ENCODE measurements around the gene PDE2A. TPM values are rescaled to one million over a fixed set of nuclear protein-coding genes. Genes with fewer than 3 reads are reported as not detected.
"Not testable (repeated sequence)": the region's sequence is repeated elsewhere in the genome, so short reads cannot be mapped to it uniquely, and the experiment has no call there.

Gene PDE2A
- total RNA-seq, 1 donor: 1.3 TPM

DNA sequence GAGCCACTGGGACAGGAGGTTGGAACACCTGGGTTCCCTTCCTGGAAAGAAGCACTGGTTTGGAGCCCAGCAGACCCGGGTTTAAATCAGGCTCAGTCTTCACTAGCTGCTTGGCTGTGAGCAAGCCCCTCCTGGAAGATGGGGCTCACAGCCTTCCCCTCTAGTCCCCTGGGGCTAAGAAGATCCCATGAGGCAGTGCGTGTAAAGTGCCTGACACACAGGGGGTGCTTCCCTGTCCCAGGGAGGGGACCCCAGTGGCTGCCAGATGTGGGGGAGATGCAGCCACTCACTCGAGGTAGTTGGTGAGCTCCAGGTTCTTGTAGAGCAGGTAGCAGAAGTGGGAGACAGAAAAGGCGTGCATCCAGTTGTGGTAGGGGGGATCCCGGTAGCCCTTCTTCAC is 93.2 kb downstream of the PDE2A start:
- no peak for DNase-seq (ENCODE audit: low read depth in 2 of 3, low spot score in 2 of 3)

DNA sequence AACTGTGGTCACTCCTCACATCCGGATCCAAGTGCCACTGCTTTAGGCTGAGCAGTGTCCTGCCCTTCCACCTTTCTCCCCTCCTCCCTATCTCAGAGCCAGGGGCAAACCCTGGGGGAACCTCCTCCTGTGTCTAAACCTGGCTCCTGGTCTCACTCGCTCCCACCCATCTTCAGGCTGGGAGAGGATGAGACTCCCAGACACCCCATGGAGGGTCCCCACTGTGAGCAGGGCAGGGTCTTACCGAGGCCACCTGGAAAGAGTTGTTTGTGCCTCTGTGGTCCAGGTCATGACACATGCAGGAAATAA is 93.6 kb downstream of the PDE2A start:
- DNase-seq (ENCODE audit: low read depth in 2 of 3, low spot score in 2 of 3): no peak

DNA sequence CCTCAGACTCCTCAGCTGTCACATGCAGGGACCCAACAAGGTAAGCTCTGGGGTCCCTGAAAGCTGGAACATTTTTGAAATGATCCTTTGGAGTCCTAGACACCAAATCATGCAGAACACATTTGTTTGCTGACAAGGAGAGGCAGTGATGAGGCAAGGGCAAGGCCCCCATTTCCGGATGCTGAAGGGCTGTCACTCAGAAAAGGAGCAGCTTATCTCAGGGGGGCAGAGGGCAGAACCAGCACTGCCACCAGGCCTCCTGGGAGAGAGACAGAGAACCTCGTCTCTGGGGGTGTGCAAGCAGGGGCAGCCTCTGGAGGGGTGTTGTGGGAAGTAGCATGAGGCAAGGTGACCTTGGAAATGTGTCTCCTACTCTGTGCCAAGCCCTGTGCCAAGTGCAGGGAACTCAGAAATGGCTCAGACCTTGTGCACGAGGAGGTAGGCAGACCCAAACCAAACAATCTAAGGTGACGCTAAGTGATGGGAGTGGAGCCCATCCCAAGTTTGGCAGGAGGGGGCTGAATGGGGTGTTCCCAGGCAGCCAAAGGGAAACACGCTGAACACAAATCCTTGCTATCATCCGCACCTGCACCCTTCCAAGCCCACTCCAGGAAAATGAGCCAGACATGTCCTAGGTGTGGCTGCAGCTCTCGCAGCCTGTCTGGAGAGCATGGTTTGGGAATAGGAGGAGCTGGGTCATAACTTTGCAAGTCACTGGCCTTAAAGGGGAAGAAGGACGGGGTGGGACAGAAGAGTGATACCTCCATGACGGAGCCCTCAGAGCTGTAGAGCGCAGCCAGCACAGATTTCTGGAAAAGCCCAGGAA is 94.2 kb downstream of the PDE2A start:
- DNase-seq (ENCODE audit: low read depth in 2 of 3, low spot score in 2 of 3): no peak

DNA sequence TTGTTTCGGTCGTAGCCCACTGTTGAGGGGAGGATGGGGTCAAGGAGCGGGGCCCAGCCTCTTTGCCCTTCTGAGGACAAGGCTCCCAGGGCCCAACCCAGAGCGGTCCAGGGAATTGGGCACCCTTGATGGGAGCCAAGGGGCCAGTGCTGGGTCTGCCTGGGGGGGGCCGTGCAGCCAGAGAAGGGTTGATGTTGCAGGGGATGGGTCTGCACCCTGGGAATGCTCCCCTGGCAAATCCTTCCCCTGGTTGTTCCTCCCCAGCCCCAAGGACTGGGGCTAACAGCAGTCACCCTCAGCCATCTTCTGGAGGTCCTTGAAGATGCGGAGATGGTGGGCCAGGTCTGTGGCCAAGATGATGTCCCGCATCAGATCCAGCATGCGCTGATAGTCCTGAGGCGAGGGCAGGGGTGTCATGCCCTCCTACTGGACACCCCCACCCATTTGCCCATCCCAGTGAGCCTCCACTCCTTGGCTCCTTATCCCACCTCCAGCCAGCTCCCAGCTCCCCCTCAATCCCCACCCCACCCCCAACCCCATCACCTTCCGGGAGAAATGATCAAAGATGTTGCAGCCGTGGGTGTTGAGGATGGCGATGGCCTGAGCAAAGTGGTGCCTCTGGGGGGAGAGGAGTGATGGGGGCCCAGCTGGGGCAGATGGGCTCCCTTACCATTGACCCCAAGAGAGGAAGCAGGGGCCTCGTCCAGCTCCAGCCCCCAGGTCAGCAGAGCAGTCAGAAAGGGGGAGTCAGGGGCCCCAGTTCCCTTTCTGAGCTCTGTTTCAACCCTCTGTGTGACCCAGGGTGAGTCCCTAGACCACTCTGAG is 95.0 kb downstream of the PDE2A start:
- no peak for DNase-seq (ENCODE audit: low read depth in 2 of 3, low spot score in 2 of 3)

DNA sequence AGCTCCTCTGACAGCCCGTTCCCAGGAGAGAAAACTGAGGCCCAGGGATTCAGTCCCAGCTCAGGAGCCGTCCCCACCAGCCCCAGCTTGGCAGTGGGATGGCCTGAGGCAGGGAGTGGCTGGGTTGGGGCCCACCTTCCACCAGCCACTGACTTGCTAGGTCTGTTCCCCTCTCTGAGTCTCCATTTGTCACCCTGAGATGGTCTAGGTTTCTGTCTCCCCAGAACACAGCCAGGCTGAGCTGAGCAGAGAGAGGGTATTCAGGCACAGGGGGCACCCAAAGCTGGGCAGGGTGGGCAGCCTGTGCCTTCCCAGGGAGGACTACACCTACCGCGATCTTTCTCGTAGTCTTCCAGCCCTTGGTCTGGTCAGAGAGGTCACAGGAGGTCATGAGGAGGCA is 95.7 kb downstream of the PDE2A start:
- DNase-seq (ENCODE audit: low read depth in 2 of 3, low spot score in 2 of 3): no peak

DNA sequence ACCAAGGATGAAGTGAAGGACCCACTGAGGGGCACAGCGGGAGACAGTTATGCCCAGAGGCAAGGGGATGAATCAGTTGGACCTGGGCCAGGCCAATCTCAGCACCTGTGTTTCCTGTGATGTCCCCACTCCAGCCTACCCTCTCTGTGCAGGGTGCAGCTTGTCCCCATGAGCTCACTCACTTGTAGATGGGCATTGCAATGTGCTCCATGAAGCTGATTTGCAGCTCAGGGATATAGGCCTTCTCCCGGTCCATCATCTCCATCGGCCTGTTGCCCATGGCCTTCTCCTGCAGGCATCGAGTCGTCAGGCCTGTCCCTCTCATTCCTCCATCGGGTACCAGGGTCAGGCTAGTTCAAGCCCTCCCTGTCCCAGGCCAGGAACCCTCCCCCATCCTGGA is 96.2 kb downstream of the PDE2A start:
- DNase-seq (ENCODE audit: low read depth in 2 of 3, low spot score in 2 of 3): no peak

DNA sequence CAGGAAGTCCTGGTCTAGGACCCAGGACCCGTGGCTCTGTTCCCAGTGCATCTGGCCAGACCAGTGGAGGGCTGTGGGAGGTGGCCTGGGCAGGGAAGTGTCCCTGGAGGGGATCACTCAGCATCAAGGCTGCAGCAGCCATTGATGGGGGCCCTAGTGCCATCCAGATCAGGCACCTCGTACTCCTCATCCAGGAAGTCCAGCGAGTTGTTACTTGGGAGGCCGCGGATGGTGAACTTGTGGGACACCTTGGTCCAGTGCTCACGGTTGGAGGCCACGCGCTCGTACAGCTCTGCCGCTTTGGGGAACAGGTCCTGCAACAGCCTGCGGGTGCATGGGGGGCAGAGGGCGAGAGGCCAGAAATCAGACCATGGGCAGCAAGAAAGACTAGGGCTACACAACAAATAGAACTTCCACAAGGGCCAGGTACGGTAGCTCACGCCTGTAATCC is 96.9 kb downstream of the PDE2A start:
- no peak for DNase-seq (ENCODE audit: low read depth in 2 of 3, low spot score in 2 of 3)

DNA sequence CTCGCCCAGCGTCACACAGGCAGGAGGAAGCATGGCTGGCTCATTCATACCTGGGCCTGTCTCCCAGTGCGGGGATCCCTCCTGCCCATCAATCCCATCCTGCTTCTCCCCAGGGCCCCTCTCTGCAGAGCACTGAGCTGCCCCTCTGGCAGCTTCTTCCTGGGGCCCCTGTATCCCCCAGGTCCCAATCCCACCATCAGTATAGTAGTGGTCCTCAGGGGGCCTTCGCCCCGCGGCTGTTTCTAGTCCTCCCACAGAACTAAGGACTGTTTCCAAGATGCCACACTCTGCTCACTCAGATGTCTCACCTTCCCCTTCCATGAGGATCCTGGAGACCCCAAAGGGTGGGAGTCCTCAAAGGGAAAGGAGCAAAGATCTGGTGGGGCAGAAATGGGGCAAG is 97.6 kb downstream of the PDE2A start:
- no peak for DNase-seq (ENCODE audit: low read depth in 2 of 3, low spot score in 2 of 3)

DNA sequence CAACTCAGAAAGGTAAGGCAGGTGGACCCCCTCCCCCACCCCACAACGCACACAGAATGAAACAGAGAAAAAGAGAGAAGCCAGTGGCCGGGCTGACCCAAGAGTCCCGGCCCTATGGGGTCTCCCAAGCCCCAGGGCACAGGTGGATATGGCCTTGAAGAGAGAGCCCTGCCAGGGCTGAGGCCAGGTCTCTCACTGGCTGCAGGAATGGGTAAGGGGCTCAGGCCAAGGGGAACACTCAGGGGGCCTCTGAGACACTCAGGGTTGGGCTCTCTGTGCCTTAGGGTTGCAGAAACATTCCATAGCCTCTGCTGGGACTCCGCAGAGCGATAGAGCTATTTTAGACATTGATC is 98.0 kb downstream of the PDE2A start:
- DNase-seq (ENCODE audit: low read depth in 2 of 3, low spot score in 2 of 3): no peak

DNA sequence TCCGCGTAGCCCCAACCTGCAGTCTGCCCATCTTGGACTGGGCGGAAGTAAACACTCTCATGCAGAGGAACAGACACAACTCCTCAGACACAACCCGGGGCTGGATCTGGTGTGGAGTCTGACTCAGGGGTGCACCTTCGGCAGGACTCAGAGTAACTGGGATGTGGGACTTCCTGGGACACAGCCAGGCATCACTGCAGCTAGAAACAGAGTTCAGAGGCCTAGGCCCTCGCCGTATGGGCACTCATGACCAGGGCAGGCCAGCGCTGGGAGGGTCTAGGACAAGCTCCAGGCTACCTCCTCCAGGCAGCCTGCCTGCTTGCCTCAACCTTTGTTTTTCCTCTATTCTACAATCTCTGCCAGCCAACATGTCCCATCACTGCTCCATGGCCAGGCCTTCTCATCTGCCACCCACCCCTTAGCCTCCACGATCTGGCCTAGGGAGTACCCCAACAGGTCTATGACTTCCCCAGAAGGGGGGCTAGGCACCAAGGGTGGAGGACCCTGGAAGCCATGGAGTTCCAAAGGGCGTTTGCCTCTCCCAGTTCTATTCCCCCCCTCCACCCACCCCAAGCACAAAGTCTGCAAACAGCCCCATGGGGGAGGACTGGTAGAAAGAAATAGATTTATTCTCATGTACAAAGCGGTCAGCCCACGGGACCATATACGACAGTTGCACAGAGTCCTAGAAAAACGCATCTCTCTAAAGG is 98.5 kb downstream of the PDE2A start:
- no peak for DNase-seq (ENCODE audit: low read depth in 2 of 3, low spot score in 2 of 3)

DNA sequence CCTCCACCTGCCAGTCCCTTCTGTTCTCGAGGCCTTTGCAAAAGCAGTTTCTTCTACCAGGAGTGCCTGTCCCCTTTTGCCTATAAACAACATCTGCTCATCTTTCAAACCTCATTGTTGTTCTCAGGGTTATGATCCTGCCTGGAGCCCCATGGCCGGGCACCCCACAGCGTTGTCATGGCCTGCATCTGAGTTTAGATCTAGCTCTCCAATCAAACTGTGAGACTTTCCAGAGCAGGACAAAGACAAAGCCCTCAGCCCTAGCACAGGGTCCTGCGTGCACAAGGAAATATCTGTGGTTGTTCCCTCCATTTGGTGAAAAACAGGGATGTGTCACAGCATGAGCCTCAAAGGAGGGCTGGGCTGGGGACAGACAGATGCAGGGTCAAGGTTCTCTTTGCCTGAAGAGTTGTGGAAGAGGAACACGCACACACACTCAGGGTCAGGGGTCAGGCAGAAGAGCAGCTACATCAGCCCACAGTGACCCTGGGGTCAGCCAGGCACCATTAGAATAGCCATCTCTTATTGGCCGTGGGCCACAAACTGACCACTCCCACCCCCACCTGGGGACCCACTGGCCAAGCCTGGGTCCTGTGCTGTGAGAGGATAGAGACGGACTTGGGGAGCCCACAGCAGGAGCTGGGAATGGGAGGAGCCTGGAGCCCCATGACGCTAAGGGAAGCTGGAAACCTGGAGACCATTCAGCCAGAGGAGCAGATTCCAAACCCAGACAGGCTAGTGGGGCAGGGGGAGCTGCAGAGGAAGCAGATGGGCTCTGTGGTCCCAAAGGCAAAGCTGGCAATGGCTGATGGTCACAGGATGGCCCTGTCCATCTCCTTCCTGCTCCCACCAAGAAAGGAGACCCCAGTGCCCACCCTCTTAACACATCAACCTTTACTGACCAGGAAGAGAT is 99.4 kb downstream of the PDE2A start:
- no peak for DNase-seq (ENCODE audit: low read depth in 2 of 3, low spot score in 2 of 3)

DNA sequence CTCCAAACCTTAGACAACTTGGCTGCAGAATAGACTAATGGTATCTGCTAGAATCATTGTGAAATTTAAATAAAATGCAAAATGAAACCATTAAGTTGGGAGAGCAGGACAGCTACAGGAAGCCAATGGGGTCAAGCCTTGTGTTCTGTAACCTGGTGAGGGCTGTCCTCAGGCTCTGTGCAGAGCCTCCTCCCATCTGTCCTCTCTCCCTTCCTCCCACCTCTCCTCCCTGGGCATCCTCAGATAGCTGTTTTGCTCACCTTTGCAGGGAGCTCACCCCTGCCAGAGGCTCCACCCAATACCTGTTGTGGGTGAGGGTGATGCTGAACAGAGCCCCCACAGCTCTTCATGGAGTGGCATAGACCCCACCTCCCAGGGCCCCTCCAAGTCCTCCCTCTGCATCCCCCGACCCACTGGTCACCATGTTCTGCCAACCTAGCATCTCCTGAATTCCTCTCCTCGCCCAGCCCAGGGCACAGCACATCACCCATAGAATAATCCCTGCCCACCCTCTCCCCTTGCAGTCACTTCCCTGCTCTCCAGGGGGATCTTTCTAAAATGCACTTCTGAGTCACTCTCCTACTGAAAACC is 100.3 kb downstream of the PDE2A start:
- DNase-seq (ENCODE audit: low read depth in 2 of 3, low spot score in 2 of 3): no peak

DNA sequence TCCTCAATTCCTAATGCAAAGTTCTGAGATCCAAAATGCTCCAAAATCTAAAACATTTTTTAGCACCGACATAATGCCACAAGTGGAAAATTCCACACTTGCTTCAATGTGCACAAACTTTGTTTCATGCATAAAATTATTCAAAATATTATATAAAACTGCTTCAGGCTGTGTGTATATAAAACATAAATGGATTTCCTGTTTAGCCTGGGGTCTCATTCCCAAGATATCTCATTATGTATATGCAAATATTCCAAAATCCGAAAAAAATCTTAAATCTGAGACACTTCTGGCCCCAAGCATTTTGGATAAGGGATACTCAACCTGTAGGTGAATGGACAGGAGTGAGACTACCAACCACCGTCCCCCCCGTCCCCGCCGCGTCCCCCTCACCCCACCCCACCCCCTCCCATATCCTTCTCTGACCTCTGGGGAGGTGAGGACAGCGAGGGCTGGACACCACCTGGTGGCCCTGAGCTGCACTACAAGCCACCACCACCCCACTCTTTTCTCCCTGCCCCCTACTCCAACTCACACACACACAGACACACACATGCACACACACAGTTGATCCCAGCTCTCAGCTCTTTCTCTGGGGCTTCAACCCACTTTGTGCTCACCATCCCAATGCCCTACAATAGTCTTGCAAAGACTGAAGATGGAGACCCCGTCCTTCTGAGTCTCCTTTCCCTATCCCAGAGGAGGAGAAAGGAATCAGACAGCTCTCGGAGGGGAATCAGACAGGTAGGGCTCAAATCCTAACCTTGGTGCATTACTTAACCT is 101.0 kb downstream of the PDE2A start:
- peak in 2 of 3 donors; percentile 53 to 54 for DNase-seq (ENCODE audit: low read depth in 2 of 3, low spot score in 2 of 3)

DNA sequence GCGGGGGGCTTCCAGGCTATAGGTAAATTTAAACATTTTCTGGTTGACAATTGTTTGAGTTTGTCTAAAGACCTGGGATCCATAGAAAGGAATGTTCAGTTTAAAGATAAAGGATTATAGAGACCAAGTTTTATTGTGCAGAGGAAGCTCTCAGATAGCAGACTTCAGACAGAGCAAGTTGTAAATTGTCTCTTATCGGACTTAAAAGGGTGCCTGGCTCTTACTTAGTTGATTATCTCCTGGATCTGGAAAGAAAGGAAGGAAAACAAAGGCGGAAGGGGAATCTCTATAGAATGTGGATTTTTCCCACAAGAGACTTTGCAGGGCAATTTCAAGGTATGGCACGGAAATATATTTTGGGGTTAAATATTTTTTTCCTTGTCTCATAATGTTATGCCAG is 101.7 kb downstream of the PDE2A start:
- DNase-seq (ENCODE audit: low read depth in 2 of 3, low spot score in 2 of 3): not testable (repeated sequence)

DNA sequence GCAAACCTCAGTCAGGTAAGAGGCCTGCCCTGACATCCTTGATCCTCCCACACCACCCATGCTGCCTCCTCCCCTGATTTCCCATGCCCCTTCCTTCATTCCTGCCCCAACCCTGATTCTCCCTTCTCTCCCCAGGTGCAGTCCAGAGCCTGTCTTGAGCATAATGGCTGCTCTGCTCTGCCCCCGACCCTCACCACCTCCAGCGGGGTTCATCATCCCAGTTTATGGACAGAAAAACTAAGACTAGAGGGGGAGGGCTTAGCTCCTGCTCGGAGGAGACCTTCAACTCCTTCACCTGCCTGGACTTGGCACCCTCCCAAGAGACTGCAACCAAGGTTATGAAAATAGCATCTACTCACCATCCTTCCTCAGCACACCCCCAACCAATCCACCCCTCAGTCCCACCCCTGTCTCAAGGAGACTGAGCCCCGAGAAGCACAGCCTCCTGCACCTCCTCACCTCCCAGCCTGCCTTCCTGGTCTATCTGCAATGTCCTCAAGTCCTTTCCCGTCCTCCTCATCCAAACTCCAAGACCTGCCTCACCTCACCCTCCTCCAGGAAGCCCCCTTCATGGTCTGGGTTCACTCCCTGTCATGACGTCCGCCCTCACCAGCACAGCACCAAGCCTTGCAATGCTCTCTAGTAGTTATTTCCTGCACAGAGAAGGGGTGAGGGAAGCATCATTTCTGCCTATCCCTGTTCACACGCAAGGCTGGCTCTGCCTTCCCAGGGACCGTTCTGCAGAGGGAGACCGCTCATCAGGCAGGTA is 103.1 kb downstream of the PDE2A start:
- DNase-seq (ENCODE audit: low read depth in 2 of 3, low spot score in 2 of 3): no peak

DNA sequence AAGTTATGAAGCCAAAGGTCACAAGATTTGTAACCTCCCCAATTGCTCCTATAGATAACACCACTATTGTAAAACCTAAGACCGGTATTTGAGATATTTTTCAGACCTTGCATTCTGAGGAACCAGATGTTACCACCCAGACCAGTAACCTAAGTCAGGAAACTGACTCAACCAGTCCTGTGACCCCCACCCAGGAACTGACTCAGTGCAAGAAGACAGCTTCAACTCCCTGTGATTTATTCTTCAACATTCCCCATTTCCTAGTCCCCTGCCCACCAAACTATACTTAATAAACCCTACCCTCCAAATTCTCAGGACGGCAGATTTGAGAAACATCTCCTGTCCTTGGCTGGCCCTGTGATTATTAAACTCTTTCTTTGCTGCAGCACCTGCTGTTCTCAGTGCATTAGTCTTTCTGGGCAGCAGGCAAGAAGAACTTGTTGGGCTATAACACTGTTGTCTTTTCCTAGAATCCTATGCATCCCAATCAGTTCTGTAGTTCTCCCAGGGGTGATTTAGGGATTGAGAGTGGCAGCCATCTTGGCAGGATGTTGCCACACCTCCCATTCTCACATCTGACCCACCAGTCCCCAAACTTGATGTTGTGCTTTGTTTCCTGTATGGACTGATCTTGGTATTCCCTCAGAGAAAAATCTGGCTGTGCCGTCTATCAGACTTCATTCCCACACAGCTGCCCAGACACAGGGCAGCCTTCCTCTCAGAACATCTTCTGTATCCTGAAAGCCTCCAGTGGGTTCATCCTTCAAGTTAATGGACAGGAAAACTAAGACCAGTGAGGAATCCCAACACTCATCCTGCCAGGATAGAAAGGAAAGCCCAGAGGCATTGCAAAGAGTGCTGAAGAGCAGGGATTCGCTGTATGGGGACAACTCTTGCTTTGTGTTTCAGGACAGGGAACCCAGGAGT is 104.0 kb downstream of the PDE2A start:
- no peak for DNase-seq (ENCODE audit: low read depth in 2 of 3, low spot score in 2 of 3)

DNA sequence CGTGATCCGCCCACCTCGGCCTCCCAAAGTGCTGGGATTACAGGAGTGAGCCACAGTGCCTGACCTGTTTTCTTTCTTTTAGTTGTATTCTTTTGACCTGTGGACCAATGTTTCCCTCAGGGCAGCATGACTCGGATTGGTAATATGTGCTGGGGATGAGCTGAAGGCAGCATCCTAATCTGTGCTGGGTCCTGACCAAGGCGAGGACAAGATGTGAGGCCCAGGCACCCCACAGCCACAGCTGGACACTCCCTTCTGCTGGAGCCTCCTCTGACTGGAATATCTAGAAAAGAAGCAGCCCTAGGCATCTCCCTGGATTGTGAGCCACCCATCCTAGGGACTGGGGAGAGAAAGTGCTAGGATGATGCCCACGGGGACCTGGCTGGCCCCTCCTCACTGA is 105.4 kb downstream of the PDE2A start:
- DNase-seq (ENCODE audit: low read depth in 2 of 3, low spot score in 2 of 3): no peak

DNA sequence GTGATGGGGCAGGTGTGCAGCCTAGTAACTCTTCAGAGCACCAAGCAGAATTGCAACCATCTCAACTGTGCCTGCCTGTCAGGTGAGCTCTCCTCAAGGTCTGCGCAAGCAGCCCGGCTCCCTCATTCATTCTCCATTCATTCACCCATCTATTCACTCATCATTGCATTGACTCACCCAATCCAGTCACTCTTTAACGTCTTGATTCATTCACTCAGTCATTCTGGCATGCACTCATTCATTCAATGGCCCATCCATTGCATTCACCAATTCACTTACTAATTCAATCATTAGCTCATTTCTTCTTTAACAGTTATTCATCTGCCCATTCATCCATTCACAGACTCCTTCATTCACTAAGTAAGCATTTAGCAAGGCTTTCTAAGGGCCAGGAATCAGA is 111.8 kb downstream of the PDE2A start:
- DNase-seq (ENCODE audit: low read depth in 2 of 3, low spot score in 2 of 3): no peak

Measured in hematopoietic multipotent progenitor cell (in vitro differentiated cells).